ENCODE results near the gene TTYH1. TPM values are rescaled to one million over a fixed set of nuclear protein-coding genes. Genes with fewer than 3 reads are reported as not detected.

The TTYH1 gene
- total and polyA plus RNA-seq, 2 donors (not counting 3 experiments of a cell fraction or from before 2014, with no cell fraction given): not detected

GRCh38 chr19:54460230-54461005, 45.2 kb downstream of the TTYH1 start:
- BruUV-seq (replicated peaks): no TSS peak
- Histone ChIP-seq H2AFZ (ENCODE audit: low read depth, low read length) (no peak overlapping the region), H3K9ac (replicated peaks; ENCODE audit: extremely low read depth, insufficient read depth, low read length) (no peak overlapping the region), H3K4me1 (ENCODE audit: control insufficient read depth, extremely low read depth, insufficient read depth, low read length) (peaks cover 29% of the 10 kb centered on the region), H3K4me3 (replicated peaks in 1 of 3; ENCODE audit: insufficient read depth in 1 of 3, low read depth in 1 of 3, low read length in 3 of 3) (no peak overlapping the region), H3K36me3 (ENCODE audit: control insufficient read depth in 2 of 2, extremely low read depth in 1 of 2, insufficient read depth in 2 of 2, low read length in 2 of 2) (peaks cover 22 to 54% of the 10 kb centered on the region in 2 experiments), H3K79me2 (ENCODE audit: control insufficient read depth, insufficient read depth, low read length) (peaks cover 43% of the 10 kb centered on the region), H3K4me2 (ENCODE audit: insufficient read depth, low read length) (no peak overlapping the region), H3K9me3 (replicated peaks; ENCODE audit: control insufficient read depth, insufficient read depth, low read length) (no peaks in the 10 kb centered on the region), H3K27me3 (ENCODE audit: control insufficient read depth in 2 of 2, insufficient read depth in 2 of 2, low read length in 2 of 2) (no peaks in the 10 kb centered on the region), H4K20me1 (replicated peaks; ENCODE audit: control insufficient read depth, extremely low read depth, insufficient read depth, low read length) (no peaks in the 10 kb centered on the region), H3K27ac (ENCODE audit: insufficient read depth, low read depth, low read length) (no peak overlapping the region), H3K9me1 (replicated peaks; ENCODE audit: control insufficient read depth, extremely low read depth, insufficient read depth, low read length) (no peaks in the 10 kb centered on the region)
- FAIRE-seq (no peak), DNase-seq (ENCODE audit: low read depth, low spot score) (no peak)
- intact Hi-C loops (cut with micrococcal nuclease): loop anchor here (5.0 to 10.0 kb wide), 5 partner anchors 593 to 1194 kb away; partner anchors contain the start of genes MYADM, PPP1R12C, RDH13 and U2AF2
- TF ChIP-seq POLR2AphosphoS5 (IDR thresholded peaks at IDR 0.05; ENCODE audit: insufficient read depth, low read depth, low read length): no peak
- TF ChIP-seq POLR2A (IDR thresholded peaks at IDR 0.05; ENCODE audit: low read depth, low read length): no peak
- TF ChIP-seq, protein P1, sequence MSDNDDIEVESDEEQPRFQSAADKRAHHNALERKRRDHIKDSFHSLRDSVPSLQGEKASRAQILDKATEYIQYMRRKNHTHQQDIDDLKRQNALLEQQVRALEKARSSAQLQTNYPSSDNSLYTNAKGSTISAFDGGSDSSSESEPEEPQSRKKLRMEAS (IDR thresholded peaks at IDR 0.05; ENCODE audit: insufficient read depth, insufficient read length): no peak
- no peak for TF ChIP-seq GATA2 (IDR thresholded peaks at IDR 0.05; ENCODE audit: insufficient read depth, insufficient read length, low read depth, low read length)
- TF ChIP-seq FOS (IDR thresholded peaks at IDR 0.05; ENCODE audit: borderline replicate concordance, insufficient read depth, low read length): no peak
- no peak for TF ChIP-seq EZH2 (IDR thresholded peaks at IDR 0.05; ENCODE audit: borderline replicate concordance, low read depth, low read length, severe bottlenecking)
- TF ChIP-seq, protein P2, sequence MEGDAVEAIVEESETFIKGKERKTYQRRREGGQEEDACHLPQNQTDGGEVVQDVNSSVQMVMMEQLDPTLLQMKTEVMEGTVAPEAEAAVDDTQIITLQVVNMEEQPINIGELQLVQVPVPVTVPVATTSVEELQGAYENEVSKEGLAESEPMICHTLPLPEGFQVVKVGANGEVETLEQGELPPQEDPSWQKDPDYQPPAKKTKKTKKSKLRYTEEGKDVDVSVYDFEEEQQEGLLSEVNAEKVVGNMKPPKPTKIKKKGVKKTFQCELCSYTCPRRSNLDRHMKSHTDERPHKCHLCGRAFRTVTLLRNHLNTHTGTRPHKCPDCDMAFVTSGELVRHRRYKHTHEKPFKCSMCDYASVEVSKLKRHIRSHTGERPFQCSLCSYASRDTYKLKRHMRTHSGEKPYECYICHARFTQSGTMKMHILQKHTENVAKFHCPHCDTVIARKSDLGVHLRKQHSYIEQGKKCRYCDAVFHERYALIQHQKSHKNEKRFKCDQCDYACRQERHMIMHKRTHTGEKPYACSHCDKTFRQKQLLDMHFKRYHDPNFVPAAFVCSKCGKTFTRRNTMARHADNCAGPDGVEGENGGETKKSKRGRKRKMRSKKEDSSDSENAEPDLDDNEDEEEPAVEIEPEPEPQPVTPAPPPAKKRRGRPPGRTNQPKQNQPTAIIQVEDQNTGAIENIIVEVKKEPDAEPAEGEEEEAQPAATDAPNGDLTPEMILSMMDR (IDR thresholded peaks at IDR 0.05; ENCODE audit: extremely low read depth in 1 of 2, insufficient read depth in 1 of 2, low read depth in 1 of 2, low read length in 2 of 2): no peak
- TF ChIP-seq JUN (IDR thresholded peaks at IDR 0.05; ENCODE audit: borderline replicate concordance, insufficient read depth, insufficient read length, low read depth): no peak
- TF ChIP-seq MYC (IDR thresholded peaks at IDR 0.05; ENCODE audit: low read depth, low read length): no peak
- ChIA-PET POLR2A (interaction anchor here (1.3 kb wide), 1 partner anchor 12 kb away, joined by 4 read pairs; the partner anchor contains the start of gene LENG8), CTCF (no interaction called here)
- dilution Hi-C loops (cut with MboI; ENCODE audit: extremely low pct_ligation_motif_present, low sequenced_read_pairs): no loop called here
